ENCODE results near the gene PCDH9. TPM values are rescaled to one million over a fixed set of nuclear protein-coding genes. Genes with fewer than 3 reads are reported as not detected.

Gene PCDH9
- total RNA-seq, 1 donor from 2014 or later = 5.1 TPM

DNA sequence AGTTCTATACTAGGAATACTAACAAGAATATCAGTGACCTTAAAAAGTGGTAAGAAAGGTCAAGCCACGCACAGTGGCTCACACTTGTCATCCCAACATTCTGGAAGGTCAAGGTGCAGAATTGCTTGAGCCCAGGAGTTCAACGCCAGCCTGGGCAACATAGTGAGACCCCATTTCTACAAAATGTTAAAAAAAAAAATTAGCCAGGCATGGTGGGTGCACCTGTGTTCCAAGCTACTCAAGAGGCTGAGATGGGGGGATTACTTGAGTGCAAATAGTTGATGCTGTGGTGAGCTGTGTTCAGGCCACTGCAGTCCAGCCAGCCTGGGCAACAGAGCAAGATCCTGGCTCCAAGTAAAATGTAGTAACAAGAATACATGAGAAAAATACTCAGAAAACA is 61.8 kb downstream of the PCDH9 start:
- no peak overlapping the region for H3K27ac ChIP-seq
- TF ChIP-seq CTCF (IDR thresholded peaks at IDR 0.05) = no peak
- no peaks in the 10 kb centered on the region for H3K4me1 ChIP-seq
- ATAC-seq (no peak), DNase-seq (no peak)
- no peaks in the 10 kb centered on the region for H3K27me3 ChIP-seq
- H3K9me3 ChIP-seq = no peaks in the 10 kb centered on the region
- intact Hi-C loops (cut with DNase I) = no loop called here
- H3K4me3 ChIP-seq = no peak overlapping the region
- H3K36me3 ChIP-seq = no peaks in the 10 kb centered on the region

DNA sequence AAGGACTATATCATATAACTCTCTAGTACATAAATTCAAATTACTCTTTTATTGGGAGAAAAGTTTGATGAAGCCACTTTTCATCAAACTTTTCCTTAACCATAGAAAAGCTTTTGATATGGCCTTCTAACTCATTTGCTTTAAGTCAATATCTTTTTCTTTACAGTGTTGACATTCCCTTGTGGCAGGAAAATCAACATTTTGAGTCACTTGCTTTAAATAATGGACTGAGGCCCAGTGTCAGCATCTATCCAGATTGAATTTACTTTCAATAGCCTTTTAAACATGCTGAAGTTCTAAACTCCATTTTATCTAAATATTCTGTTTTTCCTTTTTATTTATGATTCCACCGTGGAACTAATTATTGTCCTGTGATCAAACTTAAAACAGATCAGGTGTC is 62.7 kb downstream of the PCDH9 start:
- Histone ChIP-seq H3K27ac (no peak overlapping the region), H3K4me1 (no peaks in the 10 kb centered on the region), H3K27me3 (no peaks in the 10 kb centered on the region), H3K4me3 (no peak overlapping the region), H3K9me3 (no peaks in the 10 kb centered on the region), H3K36me3 (no peaks in the 10 kb centered on the region)
- ATAC-seq (no peak), DNase-seq (no peak)
- intact Hi-C loops (cut with DNase I) = no loop called here
- TF ChIP-seq CTCF (IDR thresholded peaks at IDR 0.05) = no peak

DNA sequence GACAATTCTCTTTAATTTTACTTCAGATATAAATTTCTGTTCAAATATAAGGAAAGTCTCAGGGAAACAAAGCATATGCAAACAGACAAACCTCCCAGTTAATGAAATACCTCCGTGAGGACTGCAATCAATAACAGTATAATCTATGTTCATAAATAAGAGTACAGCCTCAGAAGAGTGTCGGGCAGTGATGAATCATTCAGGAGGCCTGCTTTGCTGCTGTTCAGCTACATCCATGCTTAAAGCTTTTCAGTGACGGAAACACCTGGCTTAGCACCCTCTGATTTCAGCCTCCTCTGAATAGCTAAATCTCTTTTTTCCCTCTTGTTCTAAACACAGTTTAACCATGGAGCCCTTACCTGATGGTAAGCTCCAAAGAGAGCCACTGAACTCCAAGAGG is 69.0 kb downstream of the PCDH9 start:
- ATAC-seq = no peak
- H3K27me3 ChIP-seq = no peaks in the 10 kb centered on the region

DNA sequence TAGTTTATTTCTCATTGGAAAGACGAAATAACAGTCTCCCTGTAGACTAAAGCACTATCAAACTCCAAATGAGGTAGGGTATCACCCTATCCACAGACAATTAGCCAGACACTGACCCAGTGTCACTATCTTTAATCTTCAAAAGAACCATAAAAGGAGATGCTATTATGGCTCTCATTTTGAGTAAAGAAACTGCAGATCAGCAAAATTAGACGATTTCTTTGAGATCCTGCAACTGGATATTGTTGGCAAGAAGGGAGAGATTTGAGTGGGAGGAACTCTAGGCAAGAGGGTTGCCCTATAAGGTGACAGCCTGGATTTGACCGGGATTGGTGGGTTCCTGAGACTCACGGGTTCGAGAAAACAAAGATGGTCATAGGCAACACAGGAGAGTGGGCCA is 71.2 kb downstream of the PCDH9 start:
- ATAC-seq = no peak
- H3K36me3 ChIP-seq = no peaks in the 10 kb centered on the region
- no peak overlapping the region for H3K27ac ChIP-seq
- H3K4me1 ChIP-seq = no peaks in the 10 kb centered on the region
- no peak overlapping the region for H3K4me3 ChIP-seq
- intact Hi-C loops (cut with DNase I) = no loop called here
- H3K27me3 ChIP-seq = no peaks in the 10 kb centered on the region
- DNase-seq = no peak
- no peaks in the 10 kb centered on the region for H3K9me3 ChIP-seq
- TF ChIP-seq CTCF (IDR thresholded peaks at IDR 0.05) = no peak

More for the DNA sequence above, 69.0 kb downstream of the PCDH9 start:
- Histone ChIP-seq H3K9me3 (no peaks in the 10 kb centered on the region), H3K4me1 (no peaks in the 10 kb centered on the region), H3K27ac (no peak overlapping the region), H3K36me3 (no peaks in the 10 kb centered on the region), H3K4me3 (no peak overlapping the region)
- DNase-seq = no peak
- TF ChIP-seq CTCF (IDR thresholded peaks at IDR 0.05) = no peak
- intact Hi-C loops (cut with DNase I) = no loop called here

- no peaks in the 10 kb centered on the region for H3K4me1 ChIP-seq
- no peak for TF ChIP-seq CTCF (IDR thresholded peaks at IDR 0.05)
- H3K4me3 ChIP-seq = no peak overlapping the region
- intact Hi-C loops (cut with DNase I) = no loop called here
- H3K9me3 ChIP-seq = no peaks in the 10 kb centered on the region
- ATAC-seq = no peak
- DNase-seq = no peak
- H3K27me3 ChIP-seq = no peaks in the 10 kb centered on the region
- no peaks in the 10 kb centered on the region for H3K36me3 ChIP-seq
- H3K27ac ChIP-seq = no peak overlapping the region
Observed at GRCh38 chr13:67156723-67157060, 73.4 kb downstream of the PCDH9 start.
